ENCODE data around the gene TESK1. TPM values are rescaled to one million over a fixed set of nuclear protein-coding genes. Genes with fewer than 3 reads are reported as not detected.

Gene TESK1
- total RNA-seq, 2 experiments from 2014 or later, result 26.1 to 26.9 TPM

GRCh38 chr9:35612843-35613242, 7.8 kb downstream of the TESK1 start:
- ATAC-seq (no peak), DNase-seq (no peak)
- no peak overlapping the region for H3K4me3 Mint-ChIP-seq
- no peaks in the 10 kb centered on the region for H3K27me3 Mint-ChIP-seq
- H3K27ac Mint-ChIP-seq, result no peak overlapping the region
- POLR2A ChIA-PET, result interaction anchor here (1.0 to 1.3 kb wide), 2 partner anchors 44 to 51 kb away, joined by 4 read pairs; no protein-coding TSS in a partner anchor
- TF ChIP-seq, protein P1, sequence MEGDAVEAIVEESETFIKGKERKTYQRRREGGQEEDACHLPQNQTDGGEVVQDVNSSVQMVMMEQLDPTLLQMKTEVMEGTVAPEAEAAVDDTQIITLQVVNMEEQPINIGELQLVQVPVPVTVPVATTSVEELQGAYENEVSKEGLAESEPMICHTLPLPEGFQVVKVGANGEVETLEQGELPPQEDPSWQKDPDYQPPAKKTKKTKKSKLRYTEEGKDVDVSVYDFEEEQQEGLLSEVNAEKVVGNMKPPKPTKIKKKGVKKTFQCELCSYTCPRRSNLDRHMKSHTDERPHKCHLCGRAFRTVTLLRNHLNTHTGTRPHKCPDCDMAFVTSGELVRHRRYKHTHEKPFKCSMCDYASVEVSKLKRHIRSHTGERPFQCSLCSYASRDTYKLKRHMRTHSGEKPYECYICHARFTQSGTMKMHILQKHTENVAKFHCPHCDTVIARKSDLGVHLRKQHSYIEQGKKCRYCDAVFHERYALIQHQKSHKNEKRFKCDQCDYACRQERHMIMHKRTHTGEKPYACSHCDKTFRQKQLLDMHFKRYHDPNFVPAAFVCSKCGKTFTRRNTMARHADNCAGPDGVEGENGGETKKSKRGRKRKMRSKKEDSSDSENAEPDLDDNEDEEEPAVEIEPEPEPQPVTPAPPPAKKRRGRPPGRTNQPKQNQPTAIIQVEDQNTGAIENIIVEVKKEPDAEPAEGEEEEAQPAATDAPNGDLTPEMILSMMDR (IDR thresholded peaks at IDR 0.05), result no peak
- intact Hi-C loops (cut with micrococcal nuclease), result no loop called here
- H3K9me3 Mint-ChIP-seq, result no peaks in the 10 kb centered on the region
- CTCF ChIA-PET, result interaction anchor here (1.1 to 7.0 kb wide), 7 partner anchors 9 to 83 kb away, joined by 3 to 95 read pairs (median 23); partner anchors contain the start of genes CCDC107, RMRP and SIT1
- peaks cover 11% of the 10 kb centered on the region for H3K36me3 Mint-ChIP-seq (ENCODE audit: low read depth)
- peaks cover 19% of the 10 kb centered on the region for H3K4me1 Mint-ChIP-seq (ENCODE audit: low read depth)

DNA sequence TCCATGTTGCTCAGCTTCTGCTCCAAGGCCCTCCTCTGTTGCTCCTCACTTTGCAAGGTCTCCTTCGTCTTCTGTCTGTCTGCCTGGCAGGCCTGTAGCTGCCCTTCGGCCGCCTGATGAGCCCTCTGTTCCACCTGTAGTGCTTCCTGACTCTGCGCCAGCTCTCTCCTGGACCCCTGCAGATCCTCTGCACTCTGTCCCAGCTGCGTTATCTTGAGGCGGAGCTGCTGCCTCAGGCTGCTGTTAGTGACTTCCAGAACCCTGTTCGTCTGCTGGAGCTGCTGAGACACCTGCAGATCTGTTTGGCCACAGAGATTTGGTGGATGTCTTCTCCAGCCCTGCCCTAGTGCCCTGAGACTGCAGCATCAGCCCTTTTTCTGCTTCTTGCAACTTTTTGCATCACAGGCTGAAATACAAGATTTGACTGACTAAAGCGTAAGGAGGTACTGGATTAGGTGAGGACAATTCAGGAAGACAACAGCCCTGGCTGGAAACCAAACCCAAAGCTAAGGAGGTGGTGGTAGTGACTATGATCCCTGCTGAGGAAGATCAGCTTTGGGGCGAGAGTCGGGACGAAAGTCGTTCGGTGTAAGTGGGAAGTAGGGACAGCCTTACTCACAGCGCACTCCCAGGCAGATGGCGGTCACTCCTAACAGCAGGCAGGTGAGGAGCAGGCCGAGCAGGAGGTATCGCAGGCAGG, 11.1 kb downstream of the TESK1 start:
- intact Hi-C loops (cut with micrococcal nuclease), result no loop called here
- Mint-ChIP-seq H3K36me3 (ENCODE audit: low read depth) (no peaks in the 10 kb centered on the region), H3K27ac (peak overlapping the region; percentile 71), H3K9me3 (no peaks in the 10 kb centered on the region), H3K27me3 (no peaks in the 10 kb centered on the region), H3K4me3 (peak overlapping the region; percentile 86), H3K4me1 (ENCODE audit: low read depth) (peaks cover 49% of the 10 kb centered on the region)
- TF ChIP-seq, protein P1 (IDR thresholded peaks at IDR 0.05), result no peak
- ChIA-PET POLR2A (interaction anchor here (0.7 to 3.6 kb wide), 6 partner anchors 8 to 114 kb away, joined by 3 to 18 read pairs (median 3); no protein-coding TSS in a partner anchor), CTCF (interaction anchor here (0.8 to 6.8 kb wide), 15 partner anchors 8 to 119 kb away, joined by 3 to 95 read pairs (median 9); partner anchors contain the start of genes ARHGEF39, CCDC107, CREB3 and RMRP)
- ATAC-seq (no peak), DNase-seq (no peak)

- POLR2A ChIA-PET, result interaction anchor here (0.7 to 3.6 kb wide), 9 partner anchors 9 to 75 kb away, joined by 3 to 18 read pairs (median 3); partner anchors contain the start of genes CCDC107 and RMRP
- TF ChIP-seq, protein P1 (IDR thresholded peaks at IDR 0.05), result peak; percentile 39
- intact Hi-C loops (cut with micrococcal nuclease), result no loop called here
- ATAC-seq, result peak; percentile 45
- peaks cover 49% of the 10 kb centered on the region for H3K4me1 Mint-ChIP-seq (ENCODE audit: low read depth)
- CTCF ChIA-PET, result interaction anchor here (0.6 to 6.8 kb wide), 22 partner anchors 9 to 118 kb away, joined by 3 to 95 read pairs (median 6); partner anchors contain the start of genes ARHGEF39, CCDC107, CREB3 and RMRP
- no peaks in the 10 kb centered on the region for H3K27me3 Mint-ChIP-seq
- peak; percentile 88 for DNase-seq
- peak overlapping the region; percentile 96 for H3K27ac Mint-ChIP-seq
- H3K9me3 Mint-ChIP-seq, result no peaks in the 10 kb centered on the region
- H3K4me3 Mint-ChIP-seq, result peak overlapping the region; percentile 86
- no peaks in the 10 kb centered on the region for H3K36me3 Mint-ChIP-seq (ENCODE audit: low read depth)
Observed at GRCh38 chr9:35616681-35617459, 11.8 kb downstream of the TESK1 start.

DNA sequence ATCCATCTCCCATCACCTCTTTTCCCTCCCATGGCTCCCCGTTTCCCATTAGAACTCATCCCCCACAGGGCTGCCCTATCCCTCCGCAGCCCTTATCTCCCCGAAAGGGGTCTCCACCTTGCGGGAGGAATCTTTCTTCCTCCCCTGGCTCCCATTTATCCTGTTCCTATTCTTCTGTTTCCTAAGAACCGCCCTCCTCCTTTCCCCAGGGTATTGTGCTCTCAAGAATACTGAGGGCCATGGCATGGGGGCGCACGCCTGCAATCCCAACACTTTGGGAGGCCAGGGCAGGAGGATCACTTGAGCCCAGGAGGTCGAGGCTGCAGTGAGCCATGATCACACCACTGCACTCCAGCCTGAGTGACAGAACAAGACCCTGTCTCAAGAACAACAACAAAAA, 12.5 kb downstream of the TESK1 start:
- ChIA-PET POLR2A (interaction anchor here (0.5 to 3.6 kb wide), 6 partner anchors 12 to 74 kb away, joined by 3 to 18 read pairs (median 4); no protein-coding TSS in a partner anchor), CTCF (interaction anchor here (0.6 to 6.8 kb wide), 19 partner anchors 8 to 112 kb away, joined by 3 to 95 read pairs (median 7); partner anchors contain the start of genes ARHGEF39, CCDC107, CREB3 and RMRP)
- intact Hi-C loops (cut with micrococcal nuclease), result no loop called here
- no peaks in the 10 kb centered on the region for H3K27me3 Mint-ChIP-seq
- no peaks in the 10 kb centered on the region for H3K36me3 Mint-ChIP-seq (ENCODE audit: low read depth)
- TF ChIP-seq, protein P1 (IDR thresholded peaks at IDR 0.05), result no peak
- H3K4me3 Mint-ChIP-seq, result peak overlapping the region; percentile 86
- no peaks in the 10 kb centered on the region for H3K9me3 Mint-ChIP-seq
- H3K4me1 Mint-ChIP-seq (ENCODE audit: low read depth), result peaks cover 53% of the 10 kb centered on the region
- ATAC-seq (no peak), DNase-seq (no peak)
- H3K27ac Mint-ChIP-seq, result peak overlapping the region; percentile 96

Data from activated CD8-positive, alpha-beta T cell treated with anti-CD3 and anti-CD28 coated beads for 36 hours (primary cell).